IMR-90 (cell line): ENCODE data around the gene FBXW7. TPM values are rescaled to one million over a fixed set of nuclear protein-coding genes. Genes with fewer than 3 reads are reported as not detected.
A peak's percentile ranks its signal among the peaks of the same experiment; 100 is the strongest.

Source experiments
- ATAC-seq: fragments of 200-7000 bp; cut with Tn5 transposase; 2 replicates; pipeline ENCODE4 v1.9.1; 2020; ENCODE audit warnings: low read depth, mild to moderate bottlenecking, moderate library complexity
- BruUV-seq: library from RNA; stranded (reverse); fragments of 400-500 nt; replicated peaks from 2 replicates; lab custom pipeline; 2021; lab: Mats Ljungman, UMichigan
- CTCF ChIA-PET: fragments of 300-600 bp; formaldehyde crosslinking; extraction: SDS; loops from one replicate; lab custom pipeline; 2021; ENCODE audit warnings: antibody characterized with exemption; lab: Yijun Ruan, JAX
- POLR2A ChIA-PET: fragments of 300-600 bp; sonication (Branson Sonifier 250); formaldehyde crosslinking; loops from one replicate; lab custom pipeline; 2022; ENCODE audit warnings: antibody characterized with exemption; ENCODE audit not compliant: unreplicated experiment; lab: Charles Lee
- DNase-seq: peaks from one replicate; pipeline ENCODE4 v3.0.0; 2013
- H2AFZ ChIP-seq: replicated peaks from 2 replicates; pipeline ENCODE3; 2013; ENCODE audit warnings: low read length, mild to moderate bottlenecking; ENCODE audit not compliant: poor library complexity
- H2AK5ac ChIP-seq: 2 replicates; pipeline ENCODE4 v1.6.1; 2013; ENCODE audit warnings: low read depth, low read length, inconsistent platforms
- H2AK9ac ChIP-seq: replicated peaks from 2 replicates; pipeline ENCODE3; 2013; ENCODE audit warnings: mild to moderate bottlenecking, low read depth, low read length, moderate library complexity; ENCODE audit not compliant: poor library complexity
- H2BK120ac ChIP-seq: 2 replicates; pipeline ENCODE4 v1.6.1; 2013; ENCODE audit warnings: low read depth, low read length, inconsistent platforms
- H2BK15ac ChIP-seq: 3 replicates; pipeline ENCODE4 v1.6.1; 2013; ENCODE audit warnings: low read depth, low read length, inconsistent platforms
- H2BK20ac ChIP-seq: 2 replicates; pipeline ENCODE4 v1.6.1; 2013; ENCODE audit warnings: low read depth, mild to moderate bottlenecking, inconsistent platforms, low read length, moderate library complexity
- H2BK5ac ChIP-seq: 2 replicates; pipeline ENCODE4 v1.6.1; 2013; ENCODE audit warnings: mild to moderate bottlenecking, low read depth, low read length, inconsistent platforms; ENCODE audit not compliant: poor library complexity, severe bottlenecking
- H3K14ac ChIP-seq: replicated peaks from 2 replicates; pipeline ENCODE4 v1.6.1; 2013; ENCODE audit warnings: low read depth, low read length, inconsistent platforms
- H3K18ac ChIP-seq: 2 replicates; pipeline ENCODE4 v1.6.1; 2013; ENCODE audit warnings: low read depth, low read length, control low read depth
- H3K23ac ChIP-seq: 2 replicates; pipeline ENCODE4 v1.6.1; 2013; ENCODE audit warnings: low read depth, low read length, inconsistent platforms
- H3K27ac ChIP-seq: 2 replicates; pipeline ENCODE4 v1.5.1; 2013; ENCODE audit warnings: mild to moderate bottlenecking, control low read depth, low read length; ENCODE audit not compliant: insufficient read depth
- H3K27me3 ChIP-seq: 2 replicates; pipeline ENCODE4 v1.6.1; 2013; ENCODE audit warnings: low read length; ENCODE audit not compliant: control insufficient read depth, insufficient read depth
- H3K36me3 ChIP-seq: 2 replicates; pipeline ENCODE4 v1.6.1; 2013; ENCODE audit warnings: low read length, mixed read lengths; ENCODE audit not compliant: control insufficient read depth, insufficient read depth
- H3K4ac ChIP-seq: 2 replicates; pipeline ENCODE4 v1.6.1; 2013; ENCODE audit warnings: low read depth, low read length, inconsistent platforms
- H3K4me1 ChIP-seq: 2 replicates; pipeline ENCODE4 v1.6.1; 2013; ENCODE audit warnings: low read length, mixed read lengths; ENCODE audit not compliant: control insufficient read depth, insufficient read depth
- H3K4me2 ChIP-seq: 2 replicates; pipeline ENCODE4 v1.6.1; 2013; ENCODE audit warnings: low read depth, mild to moderate bottlenecking, control low read depth, low read length, moderate library complexity
- H3K4me3 ChIP-seq: 2 replicates; pipeline ENCODE4 v1.5.1; 2013; ENCODE audit warnings: low read depth, mild to moderate bottlenecking, control low read depth, low read length, moderate library complexity; ENCODE audit not compliant: insufficient read depth
- H3K56ac ChIP-seq: 2 replicates; pipeline ENCODE4 v1.6.1; 2013; ENCODE audit warnings: low read length, inconsistent platforms; ENCODE audit not compliant: insufficient read depth; ENCODE audit errors: extremely low read depth
- H3K79me1 ChIP-seq, 2 experiments: 2 replicates each; pipeline ENCODE4 v1.6.1; 2013; ENCODE audit warnings: low read length in 2 of 2, inconsistent platforms in 1 of 2, low read depth in 1 of 2
- H3K9ac ChIP-seq: 2 replicates; pipeline ENCODE4 v1.6.1; 2013; ENCODE audit warnings: low read depth, low read length, control low read depth
- H3K9me1 ChIP-seq: 2 replicates; pipeline ENCODE4 v1.6.1; 2013; ENCODE audit warnings: low read length, inconsistent platforms; ENCODE audit not compliant: insufficient read depth
- H3K9me3 ChIP-seq: 2 replicates; pipeline ENCODE4 v1.6.1; 2013; ENCODE audit warnings: low read length; ENCODE audit not compliant: control insufficient read depth, insufficient read depth
- H4K20me1 ChIP-seq: 2 replicates; pipeline ENCODE4 v1.6.1; 2013; ENCODE audit warnings: low read length, inconsistent platforms; ENCODE audit not compliant: insufficient read depth
- H4K5ac ChIP-seq: 2 replicates; pipeline ENCODE4 v1.6.1; 2013; ENCODE audit warnings: mild to moderate bottlenecking, low read depth, low read length, control low read depth
- H4K8ac ChIP-seq, 2 experiments: 2 replicates each; pipeline ENCODE4 v1.6.1; 2013; ENCODE audit warnings: low read depth in 2 of 2, low read length in 2 of 2, control low read depth in 1 of 2, inconsistent platforms in 1 of 2
- H4K91ac ChIP-seq: 2 replicates; pipeline ENCODE4 v1.6.1; 2013; ENCODE audit warnings: low read depth, low read length, inconsistent platforms; ENCODE audit not compliant: insufficient read depth
- BHLHE40 ChIP-seq: fragments of 150-350 bp; IDR thresholded peaks from 2 replicates; pipeline ENCODE4 v1.6.1; 2016; ENCODE audit warnings: mild to moderate bottlenecking, low read depth, low read length
- CEBPB ChIP-seq: IDR thresholded peaks from 2 replicates; pipeline ENCODE4 v1.6.1; 2012; ENCODE audit warnings: low read depth, low read length, improper control_type of control experiment
- CHD1 ChIP-seq: IDR thresholded peaks from 2 replicates; pipeline ENCODE4 v1.6.1; 2012; ENCODE audit warnings: low read depth, low read length, improper control_type of control experiment
- MAFK ChIP-seq: IDR thresholded peaks from 2 replicates; pipeline ENCODE4 v1.6.1; 2012; ENCODE audit warnings: low read depth, low read length, improper control_type of control experiment
- MXI1 ChIP-seq: IDR thresholded peaks from 2 replicates; pipeline ENCODE4 v1.6.1; 2012; ENCODE audit warnings: low read depth, mild to moderate bottlenecking, low read length, moderate library complexity, borderline replicate concordance
- POLR2A ChIP-seq: IDR thresholded peaks from 2 replicates; pipeline ENCODE4 v1.6.1; 2012; ENCODE audit warnings: mild to moderate bottlenecking, low read depth, low read length
- RAD21 ChIP-seq: IDR thresholded peaks from 2 replicates; pipeline ENCODE4 v1.6.1; 2012; ENCODE audit warnings: low read length, improper control_type of control experiment
- RFX5 ChIP-seq: IDR thresholded peaks from 2 replicates; pipeline ENCODE4 v1.8.0; 2012; ENCODE audit warnings: low read depth, mild to moderate bottlenecking, low read length, moderate library complexity
- SMC3 ChIP-seq: fragments of 150-350 bp; IDR thresholded peaks from 2 replicates; pipeline ENCODE4 v1.6.1; 2016; ENCODE audit warnings: low read depth, mild to moderate bottlenecking, antibody characterized with exemption, low read length, moderate library complexity
- WGBS, 2 experiments: methylation state at CpG; one replicate each; pipeline versions ENCODE4 v1.1.5 to v1.1.7; 2013; ENCODE audit warnings: missing lambda C conversion rate in 2 of 2; ENCODE audit not compliant: insufficient read length in 1 of 2; ENCODE audit errors: extremely low coverage in 2 of 2; 5-methylcytosine and 5-hydroxymethylcytosine counted together
- dilution Hi-C: fragments of 300-500 bp; cut with HindIII; formaldehyde crosslinking; loops from one replicate; pipeline ENCODE4 v1.14.3; 2018; ENCODE audit warnings: low sequenced_read_pairs; ENCODE audit not compliant: unreplicated experiment
- in situ Hi-C: fragments of 300-500 bp; cut with MboI; formaldehyde crosslinking; loops from 3 replicates; pipeline ENCODE4 v1.14.3; 2019; ENCODE audit warnings: low sequenced_read_pairs, inconsistent platforms, mixed read lengths
- intact Hi-C: fragments of 100-400 bp; cut with micrococcal nuclease; formaldehyde crosslinking; loops from 2 replicates; pipeline ENCODE4 v1.10.0; 2022
- polyA plus RNA-seq, 3 experiments: library from polyadenylated mRNA; depleted of rRNA; stranded (reverse); fragments of >200 nt; gene quantifications; 2 replicates each; pipeline ENCODE4 v1.2.3, GENCODE V29; 2012; ENCODE audit warnings: low replicate concordance in 1 of 3
- total RNA-seq: library from RNA; depleted of rRNA; stranded (reverse); fragments of >200 nt; gene quantifications from 2 replicates; pipeline ENCODE4 v1.2.3, GENCODE V29; 2012
- TF ChIP-seq, protein P1 (sequence below): fragments of 150-350 bp; IDR thresholded peaks from 2 replicates; pipeline ENCODE4 v1.6.1; 2017; ENCODE audit warnings: mild to moderate bottlenecking, antibody characterized with exemption, low read length, low read depth

Gene FBXW7
- total and polyA plus RNA-seq, 2 of the 4 experiments (the other 2 are of a cell fraction): 7.2 to 27.4 TPM

DNA sequence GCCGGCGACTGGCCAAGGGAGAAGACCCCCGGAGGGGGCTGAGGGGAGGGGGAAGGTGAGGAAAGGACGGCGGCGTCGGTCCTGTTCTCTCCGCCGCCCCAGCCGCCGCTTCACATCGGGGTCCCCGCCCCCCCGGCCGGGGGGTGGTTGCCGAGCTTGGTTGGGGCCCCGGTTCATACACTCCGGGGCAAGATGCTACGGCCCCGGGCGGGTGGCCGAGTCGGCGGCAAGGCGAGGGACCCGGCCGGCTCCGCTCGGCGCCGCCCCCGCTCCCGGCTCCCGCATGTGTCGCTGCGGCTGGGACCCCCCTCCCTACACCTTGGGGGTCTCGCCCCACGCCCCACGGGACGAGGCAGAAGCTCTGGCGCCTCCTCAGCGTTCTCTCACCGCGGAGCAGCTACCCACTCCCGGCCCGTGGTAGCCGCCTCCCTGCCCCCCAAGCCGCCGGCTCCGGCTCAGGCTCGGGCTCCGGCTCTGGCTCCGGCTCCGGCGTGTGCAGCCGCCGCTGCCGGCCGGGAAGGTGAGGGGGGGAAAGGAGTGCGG is 461 bp downstream of the FBXW7 start:
- in situ Hi-C loops (no loop called here), dilution Hi-C loops (no loop called here), intact Hi-C loops (loop anchor here (5.0 kb wide), 1 partner anchor 128 kb away; no protein-coding TSS in a partner anchor)
- Histone ChIP-seq H2BK15ac (no peak overlapping the region), H3K4me3 (peak overlapping the region; percentile 88), H3K4me2 (peak overlapping the region; percentile 18), H3K14ac (no peak overlapping the region), H2BK120ac (no peak overlapping the region), H4K91ac (no peak overlapping the region), H3K27me3 (no peaks in the 10 kb centered on the region), H3K79me1 (peaks cover 26 to 42% of the 10 kb centered on the region in 2 experiments), H2AFZ (peak overlapping the region; percentile 98), H4K5ac (no peak overlapping the region), H2BK5ac (no peak overlapping the region), H2AK5ac (no peak overlapping the region), H3K4ac (peak overlapping the region; percentile 26), H4K20me1 (peaks cover 20% of the 10 kb centered on the region), H4K8ac (peak overlapping the region in 1 of 2 experiments; percentile 52; a peak in 1 of 4 replicates), H3K18ac (no peak overlapping the region), H2AK9ac (peak overlapping the region; percentile 73), H3K4me1 (peaks cover 3% of the 10 kb centered on the region; the same call in 1 of the 2 replicates), H3K36me3 (peaks cover 9% of the 10 kb centered on the region; the same call in 1 of the 2 replicates), H3K23ac (no peak overlapping the region), H3K9ac (peak overlapping the region; percentile 41), H3K27ac (peak overlapping the region; percentile 61), H3K9me3 (no peaks in the 10 kb centered on the region), H2BK20ac (no peak overlapping the region), H3K9me1 (peaks cover 2% of the 10 kb centered on the region; the same call in 1 of the 2 replicates), H3K56ac (no peak overlapping the region)
- CTCF ChIA-PET: interaction anchor here (0.7 to 0.8 kb wide), 2 partner anchors 9 to 103 kb away, joined by 3 to 4 read pairs; no protein-coding TSS in a partner anchor
- DNase-seq (no peak), ATAC-seq (peak; percentile 40)
- TF ChIP-seq CHD1: no peak
- no peak for TF ChIP-seq MAFK
- no peak for TF ChIP-seq SMC3
- no peak for TF ChIP-seq CEBPB
- TF ChIP-seq RFX5: no peak
- no peak for TF ChIP-seq POLR2A
- no peak for TF ChIP-seq RAD21
- TF ChIP-seq BHLHE40: no peak
- TF ChIP-seq MXI1: no peak
- TF ChIP-seq, protein P1, sequence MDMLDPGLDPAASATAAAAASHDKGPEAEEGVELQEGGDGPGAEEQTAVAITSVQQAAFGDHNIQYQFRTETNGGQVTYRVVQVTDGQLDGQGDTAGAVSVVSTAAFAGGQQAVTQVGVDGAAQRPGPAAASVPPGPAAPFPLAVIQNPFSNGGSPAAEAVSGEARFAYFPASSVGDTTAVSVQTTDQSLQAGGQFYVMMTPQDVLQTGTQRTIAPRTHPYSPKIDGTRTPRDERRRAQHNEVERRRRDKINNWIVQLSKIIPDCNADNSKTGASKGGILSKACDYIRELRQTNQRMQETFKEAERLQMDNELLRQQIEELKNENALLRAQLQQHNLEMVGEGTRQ: no peak
- 2% methylated on average over 9 of the region's 60 CpGs; no CpG with 5 or more reads in 1 of the 2 experiments for WGBS, 2 experiments
- POLR2A ChIA-PET: no interaction called here
- BruUV-seq: no TSS peak
